ENCODE results near the gene OR13C3.

OR13C3 gene

GRCh38 chr9:104575456-104575855 is 38.8 kb upstream of the OR13C3 start:
- no peak overlapping the region for H3K4me3 ChIP-seq (replicated peaks; ENCODE audit: insufficient read depth, low read length)
- H3K27ac ChIP-seq (replicated peaks) = no peak overlapping the region
- no peak for DNase-seq (ENCODE audit: low read depth in 1 of 2, low spot score in 1 of 2)
- no peaks in the 10 kb centered on the region for H3K27me3 ChIP-seq (ENCODE audit: insufficient read depth, poor library complexity, severe bottlenecking)
- TF ChIP-seq GABPA (IDR thresholded peaks at IDR 0.05; ENCODE audit: low read depth) (no peak), SPI1 (IDR thresholded peaks at IDR 0.05; ENCODE audit: borderline replicate concordance, low read depth) (no peak), REST (IDR thresholded peaks at IDR 0.05; ENCODE audit: insufficient replicate concordance, low read depth) (no peak), CTCF (IDR thresholded peaks at IDR 0.05; ENCODE audit: insufficient read depth, low read length) (no peak), POLR2AphosphoS5 (IDR thresholded peaks at IDR 0.05; ENCODE audit: low read depth) (no peak)

GRCh38 chr9:104572612-104573011 is 36.0 kb upstream of the OR13C3 start:
- TF ChIP-seq SPI1 (IDR thresholded peaks at IDR 0.05; ENCODE audit: borderline replicate concordance, low read depth) = no peak
- no peak for TF ChIP-seq REST (IDR thresholded peaks at IDR 0.05; ENCODE audit: insufficient replicate concordance, low read depth)
- TF ChIP-seq POLR2AphosphoS5 (IDR thresholded peaks at IDR 0.05; ENCODE audit: low read depth) = no peak
- no peak for TF ChIP-seq CTCF (IDR thresholded peaks at IDR 0.05; ENCODE audit: insufficient read depth, low read length)
- no peak for TF ChIP-seq GABPA (IDR thresholded peaks at IDR 0.05; ENCODE audit: low read depth)
- DNase-seq (ENCODE audit: low read depth in 1 of 2, low spot score in 1 of 2) = no peak
- Histone ChIP-seq H3K4me3 (replicated peaks; ENCODE audit: insufficient read depth, low read length) (no peak overlapping the region), H3K27me3 (ENCODE audit: insufficient read depth, poor library complexity, severe bottlenecking) (no peaks in the 10 kb centered on the region), H3K27ac (replicated peaks) (no peak overlapping the region)

GRCh38 chr9:104568868-104569267 is 32.2 kb upstream of the OR13C3 start, which contains the start of gene OR13C8:
Gene OR13C8 (plus strand): TSS chr9:104569168. CDS start chr9:104569168, 0 bp downstream.
- no peaks in the 10 kb centered on the region for H3K27me3 ChIP-seq (ENCODE audit: insufficient read depth, poor library complexity, severe bottlenecking)
- no peak for DNase-seq (ENCODE audit: low read depth in 1 of 2, low spot score in 1 of 2)

More at GRCh38 chr9:104568868-104569267, 32.2 kb upstream of the OR13C3 start, which contains the start of gene OR13C8:
- Histone ChIP-seq H3K4me3 (replicated peaks; ENCODE audit: insufficient read depth, low read length) (no peak within 1 kb of the TSS), H3K27ac (replicated peaks) (no peak within 1 kb of the TSS)
- TF ChIP-seq SPI1 (IDR thresholded peaks at IDR 0.05; ENCODE audit: borderline replicate concordance, low read depth) (no peak), POLR2AphosphoS5 (IDR thresholded peaks at IDR 0.05; ENCODE audit: low read depth) (no peak), REST (IDR thresholded peaks at IDR 0.05; ENCODE audit: insufficient replicate concordance, low read depth) (no peak), CTCF (IDR thresholded peaks at IDR 0.05; ENCODE audit: insufficient read depth, low read length) (no peak), GABPA (IDR thresholded peaks at IDR 0.05; ENCODE audit: low read depth) (no peak)
